Measurements from ENCODE around the gene KCNQ2. TPM values are rescaled to one million over a fixed set of nuclear protein-coding genes. Genes with fewer than 3 reads are reported as not detected.

Gene KCNQ2
- total RNA-seq, 1 donor: 0.36 TPM

DNA sequence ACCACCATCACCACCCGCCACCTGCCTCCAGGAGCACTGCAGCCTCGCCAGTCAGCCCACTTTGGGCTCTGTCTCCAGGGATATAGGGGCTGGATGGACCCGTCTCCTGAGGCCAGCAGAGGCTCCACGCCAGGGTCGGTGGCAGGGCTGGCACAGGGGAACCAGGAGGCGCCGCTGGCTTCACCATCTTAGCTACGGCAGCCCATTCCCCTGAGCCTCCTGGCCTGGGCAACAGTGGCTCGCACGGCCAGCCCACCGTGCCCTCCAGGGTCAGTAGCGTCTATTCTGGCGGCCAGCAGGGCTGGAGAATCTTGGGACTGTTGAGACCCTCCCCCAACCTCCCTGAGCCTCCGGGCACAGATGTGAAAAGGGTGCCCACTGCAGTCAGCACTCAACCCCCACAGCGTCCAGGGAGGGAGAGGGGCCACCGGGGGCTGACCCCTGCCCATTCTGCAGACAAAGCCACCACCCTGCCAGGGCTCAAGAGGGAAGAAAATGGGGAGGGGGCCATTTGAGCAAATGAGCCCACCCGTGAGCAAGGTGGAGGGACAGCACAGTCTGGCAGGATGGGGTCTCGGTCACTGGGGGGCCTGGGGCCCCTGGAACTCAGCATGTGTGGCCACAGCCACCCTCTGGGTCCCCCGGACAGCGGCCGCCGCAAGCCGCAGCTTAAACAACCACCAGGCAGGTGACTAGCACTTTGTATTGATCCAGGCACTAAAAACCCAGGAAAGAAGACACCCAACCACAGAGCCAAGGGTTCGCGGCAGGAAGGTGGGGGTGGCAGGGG, 28.7 kb downstream of the KCNQ2 start:
- H3K4me1 ChIP-seq (ENCODE audit: insufficient read depth, low read length): no peaks in the 10 kb centered on the region
- H3K4me2 ChIP-seq (ENCODE audit: insufficient read depth, low read length): no peak overlapping the region
- no peaks in the 10 kb centered on the region for H3K9me3 ChIP-seq (ENCODE audit: low read depth, low read length)
- H3K4me3 ChIP-seq (ENCODE audit: insufficient read depth, low read length): no peak overlapping the region
- H4K20me1 ChIP-seq (ENCODE audit: insufficient read depth, low read length): no peaks in the 10 kb centered on the region
- H3K79me2 ChIP-seq (ENCODE audit: insufficient read depth, low read length): no peaks in the 10 kb centered on the region
- H3K27me3 ChIP-seq (ENCODE audit: insufficient read depth, low read length): no peaks in the 10 kb centered on the region
- H2AFZ ChIP-seq (ENCODE audit: low read length): no peak overlapping the region
- no peaks in the 10 kb centered on the region for H3K36me3 ChIP-seq (ENCODE audit: insufficient read depth, low read length)
- no peak overlapping the region for H3K27ac ChIP-seq (ENCODE audit: low read depth, low read length)
- DNase-seq (ENCODE audit: insufficient read length, low spot score, missing footprints): no peak
- TF ChIP-seq, protein P1, sequence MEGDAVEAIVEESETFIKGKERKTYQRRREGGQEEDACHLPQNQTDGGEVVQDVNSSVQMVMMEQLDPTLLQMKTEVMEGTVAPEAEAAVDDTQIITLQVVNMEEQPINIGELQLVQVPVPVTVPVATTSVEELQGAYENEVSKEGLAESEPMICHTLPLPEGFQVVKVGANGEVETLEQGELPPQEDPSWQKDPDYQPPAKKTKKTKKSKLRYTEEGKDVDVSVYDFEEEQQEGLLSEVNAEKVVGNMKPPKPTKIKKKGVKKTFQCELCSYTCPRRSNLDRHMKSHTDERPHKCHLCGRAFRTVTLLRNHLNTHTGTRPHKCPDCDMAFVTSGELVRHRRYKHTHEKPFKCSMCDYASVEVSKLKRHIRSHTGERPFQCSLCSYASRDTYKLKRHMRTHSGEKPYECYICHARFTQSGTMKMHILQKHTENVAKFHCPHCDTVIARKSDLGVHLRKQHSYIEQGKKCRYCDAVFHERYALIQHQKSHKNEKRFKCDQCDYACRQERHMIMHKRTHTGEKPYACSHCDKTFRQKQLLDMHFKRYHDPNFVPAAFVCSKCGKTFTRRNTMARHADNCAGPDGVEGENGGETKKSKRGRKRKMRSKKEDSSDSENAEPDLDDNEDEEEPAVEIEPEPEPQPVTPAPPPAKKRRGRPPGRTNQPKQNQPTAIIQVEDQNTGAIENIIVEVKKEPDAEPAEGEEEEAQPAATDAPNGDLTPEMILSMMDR (IDR thresholded peaks at IDR 0.05; ENCODE audit: extremely low read depth, low read depth, low read length): no peak

DNA sequence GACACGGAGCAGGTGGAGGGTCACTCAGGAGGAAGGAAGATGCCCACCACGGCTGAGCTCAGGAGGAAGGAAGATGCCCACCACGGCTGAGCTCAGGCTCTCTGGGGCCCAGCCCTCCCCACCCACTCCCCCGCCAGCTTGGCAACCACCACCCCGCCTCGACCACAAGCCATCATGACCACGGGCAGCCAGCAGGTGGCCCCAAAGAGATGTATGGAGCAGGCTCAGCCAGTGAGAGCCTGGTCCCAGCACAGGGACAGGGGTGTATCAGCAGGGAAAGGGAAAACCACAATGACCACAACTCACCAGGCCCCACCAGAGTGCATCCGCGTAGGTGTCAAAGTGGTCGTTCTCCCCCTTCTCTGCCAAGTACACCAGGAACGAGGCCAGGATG, 30.4 kb downstream of the KCNQ2 start:
- Histone ChIP-seq H4K20me1 (ENCODE audit: insufficient read depth, low read length) (no peaks in the 10 kb centered on the region), H2AFZ (ENCODE audit: low read length) (no peak overlapping the region), H3K27me3 (ENCODE audit: insufficient read depth, low read length) (no peaks in the 10 kb centered on the region), H3K4me1 (ENCODE audit: insufficient read depth, low read length) (no peaks in the 10 kb centered on the region), H3K79me2 (ENCODE audit: insufficient read depth, low read length) (no peaks in the 10 kb centered on the region), H3K9me3 (ENCODE audit: low read depth, low read length) (no peaks in the 10 kb centered on the region), H3K4me3 (ENCODE audit: insufficient read depth, low read length) (no peak overlapping the region), H3K36me3 (ENCODE audit: insufficient read depth, low read length) (no peaks in the 10 kb centered on the region), H3K4me2 (ENCODE audit: insufficient read depth, low read length) (no peak overlapping the region), H3K27ac (ENCODE audit: low read depth, low read length) (no peak overlapping the region)
- peak; percentile 98 for DNase-seq (ENCODE audit: insufficient read length, low spot score, missing footprints)
- TF ChIP-seq, protein P1 (IDR thresholded peaks at IDR 0.05; ENCODE audit: extremely low read depth, low read depth, low read length): peak; percentile 42

DNA sequence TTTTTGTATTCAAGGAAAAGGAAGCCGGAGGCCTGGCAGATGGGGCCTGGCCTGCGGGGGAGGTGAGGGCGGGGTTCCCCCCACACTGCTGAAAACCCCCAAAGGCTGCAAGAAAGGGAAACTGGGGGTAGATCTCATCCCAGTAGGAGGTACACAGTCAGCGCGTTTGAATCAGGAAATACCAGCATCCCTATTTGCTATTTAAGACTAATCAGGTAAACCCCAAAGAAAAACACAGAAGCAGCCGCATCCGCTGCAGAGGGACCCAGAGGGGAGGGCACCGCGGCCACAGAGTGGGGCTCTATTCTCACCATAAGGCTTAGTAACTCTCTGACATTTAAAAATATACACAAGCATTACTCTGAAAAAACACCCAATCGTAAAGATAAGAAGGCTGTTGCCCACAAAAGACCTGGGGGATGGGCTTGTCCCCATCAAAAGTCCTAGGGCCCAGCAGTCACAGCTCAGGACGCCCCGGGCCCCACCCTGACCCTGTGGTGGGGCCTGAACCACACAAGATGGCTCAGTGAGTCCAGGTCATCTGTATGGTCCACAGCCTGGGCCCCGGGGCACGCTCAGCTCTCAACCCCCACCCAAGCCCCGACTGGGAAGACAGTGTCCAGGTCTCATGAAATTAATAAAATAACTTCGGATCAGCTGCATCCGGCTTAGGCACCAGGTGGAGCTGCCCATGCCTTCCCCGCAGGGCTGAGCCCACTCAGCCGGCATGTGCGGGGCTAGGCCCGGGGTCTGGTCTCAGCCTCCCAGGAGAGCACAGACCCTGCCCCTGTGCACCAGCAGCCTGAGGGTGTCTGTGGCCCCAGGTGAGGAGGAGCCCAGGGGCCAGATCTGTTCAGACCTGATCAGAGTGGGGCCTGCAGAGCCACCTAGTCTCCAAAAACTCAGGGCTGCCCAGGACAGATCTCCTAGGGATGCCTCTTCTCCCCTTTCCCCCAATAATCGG, 31.0 kb downstream of the KCNQ2 start:
- Histone ChIP-seq H4K20me1 (ENCODE audit: insufficient read depth, low read length) (no peaks in the 10 kb centered on the region), H3K4me3 (ENCODE audit: insufficient read depth, low read length) (no peak overlapping the region), H2AFZ (ENCODE audit: low read length) (no peak overlapping the region), H3K9me3 (ENCODE audit: low read depth, low read length) (no peaks in the 10 kb centered on the region), H3K27ac (ENCODE audit: low read depth, low read length) (no peak overlapping the region), H3K4me2 (ENCODE audit: insufficient read depth, low read length) (no peak overlapping the region), H3K4me1 (ENCODE audit: insufficient read depth, low read length) (no peaks in the 10 kb centered on the region), H3K36me3 (ENCODE audit: insufficient read depth, low read length) (no peaks in the 10 kb centered on the region), H3K79me2 (ENCODE audit: insufficient read depth, low read length) (no peaks in the 10 kb centered on the region), H3K27me3 (ENCODE audit: insufficient read depth, low read length) (no peaks in the 10 kb centered on the region)
- TF ChIP-seq, protein P1 (IDR thresholded peaks at IDR 0.05; ENCODE audit: extremely low read depth, low read depth, low read length): no peak
- no peak for DNase-seq (ENCODE audit: insufficient read length, low spot score, missing footprints)

Measured in osteoblast (primary cell).